RWPE2 (cell line): ENCODE data around the gene JAML.

Source experiments
- ATAC-seq: fragments of 200-7000 bp; cut with Tn5 transposase; 3 replicates; pipeline ENCODE4 v1.9.1; 2021; ENCODE audit warnings: low read depth
- DNase-seq: peaks from one replicate; pipeline ENCODE4 v3.0.0-alpha.2; 2020; ENCODE audit warnings: low spot score
- H3K27ac ChIP-seq: fragments of 450-650 bp; 2 replicates; pipeline ENCODE4 v1.5.1; 2017; ENCODE audit warnings: mild to moderate bottlenecking; ENCODE audit not compliant: poor library complexity, severe bottlenecking
- H3K27me3 ChIP-seq: fragments of 250-450 bp; sonication (Bioruptor Pico); 2 replicates; pipeline ENCODE4 v1.5.1; 2021; ENCODE audit warnings: mild to moderate bottlenecking, moderate library complexity; ENCODE audit not compliant: insufficient read depth, poor library complexity, severe bottlenecking
- H3K36me3 ChIP-seq: fragments of 250-450 bp; sonication (Bioruptor Pico); 2 replicates; pipeline ENCODE4 v1.5.1; 2020; ENCODE audit warnings: low read depth, mild to moderate bottlenecking, moderate library complexity
- H3K4me1 ChIP-seq: fragments of 250-450 bp; sonication (Bioruptor Pico); 2 replicates; pipeline ENCODE4 v1.5.1; 2021; ENCODE audit warnings: mild to moderate bottlenecking, moderate library complexity; ENCODE audit not compliant: insufficient read depth, poor library complexity, severe bottlenecking
- H3K4me3 ChIP-seq: fragments of 250-450 bp; sonication (Bioruptor Pico); 2 replicates; pipeline ENCODE4 v1.5.1; 2021; ENCODE audit warnings: mild to moderate bottlenecking, moderate library complexity; ENCODE audit not compliant: severe bottlenecking
- H3K9me3 ChIP-seq: fragments of 250-450 bp; sonication (Bioruptor Pico); 2 replicates; pipeline ENCODE4 v1.5.1; 2021; ENCODE audit warnings: mild to moderate bottlenecking, moderate library complexity; ENCODE audit not compliant: severe bottlenecking
- CTCF ChIP-seq: fragments of 450-650 bp; IDR thresholded peaks from one replicate; pipeline ENCODE4 v1.5.1; 2017; ENCODE audit warnings: mild to moderate bottlenecking, moderate library complexity; ENCODE audit not compliant: poor library complexity, severe bottlenecking

The JAML gene

GRCh38 chr11:118215262-118215661, 9.5 kb downstream of the JAML start:
- Histone ChIP-seq H3K27ac (no peak overlapping the region), H3K4me1 (no peaks in the 10 kb centered on the region)

GRCh38 chr11:118214210-118214914, 10.4 kb downstream of the JAML start:
- no peak for TF ChIP-seq CTCF
- H3K4me3 ChIP-seq, result no peak overlapping the region
- no peaks in the 10 kb centered on the region for H3K4me1 ChIP-seq

More at GRCh38 chr11:118215262-118215661, 9.5 kb downstream of the JAML start:
- Histone ChIP-seq H3K36me3 (no peaks in the 10 kb centered on the region), H3K27me3 (no peaks in the 10 kb centered on the region), H3K4me3 (no peak overlapping the region), H3K9me3 (no peaks in the 10 kb centered on the region)
- DNase-seq, result no peak
- no peak for ATAC-seq
- TF ChIP-seq CTCF, result no peak

GRCh38 chr11:118213781-118214180, 11.0 kb downstream of the JAML start:
- no peak for TF ChIP-seq CTCF
- H3K36me3 ChIP-seq, result no peaks in the 10 kb centered on the region
- ATAC-seq (no peak), DNase-seq (no peak)
- no peaks in the 10 kb centered on the region for H3K9me3 ChIP-seq
- H3K4me3 ChIP-seq, result no peak overlapping the region
- no peaks in the 10 kb centered on the region for H3K27me3 ChIP-seq
- no peak overlapping the region for H3K27ac ChIP-seq
- no peaks in the 10 kb centered on the region for H3K4me1 ChIP-seq

More at GRCh38 chr11:118214210-118214914, 10.4 kb downstream of the JAML start:
- DNase-seq (no peak), ATAC-seq (no peak)
- H3K36me3 ChIP-seq, result no peaks in the 10 kb centered on the region
- no peaks in the 10 kb centered on the region for H3K27me3 ChIP-seq
- no peak overlapping the region for H3K27ac ChIP-seq
- no peaks in the 10 kb centered on the region for H3K9me3 ChIP-seq

- no peaks in the 10 kb centered on the region for H3K36me3 ChIP-seq
- TF ChIP-seq CTCF, result no peak
- ATAC-seq (no peak), DNase-seq (no peak)
- H3K27me3 ChIP-seq, result no peaks in the 10 kb centered on the region
- H3K27ac ChIP-seq, result no peak overlapping the region
- H3K4me1 ChIP-seq, result no peaks in the 10 kb centered on the region
- no peak overlapping the region for H3K4me3 ChIP-seq
- no peaks in the 10 kb centered on the region for H3K9me3 ChIP-seq
Observed at GRCh38 chr11:118213201-118213600, 11.6 kb downstream of the JAML start.

GRCh38 chr11:118212781-118213191, 12.0 kb downstream of the JAML start:
- Histone ChIP-seq H3K27me3 (no peaks in the 10 kb centered on the region), H3K27ac (no peak overlapping the region), H3K36me3 (no peaks in the 10 kb centered on the region), H3K4me3 (no peak overlapping the region), H3K4me1 (no peaks in the 10 kb centered on the region), H3K9me3 (no peaks in the 10 kb centered on the region)
- no peak for TF ChIP-seq CTCF
- DNase-seq (no peak), ATAC-seq (no peak)
